ENCODE results near the gene RNF2. TPM values are rescaled to one million over a fixed set of nuclear protein-coding genes. Genes with fewer than 3 reads are reported as not detected.

The RNF2 gene
- total and polyA plus RNA-seq, 8 donors: 2.2 to 12.7 (median 8.6) TPM

GRCh38 chr1:185069202-185069772 is 23.9 kb downstream of the RNF2 start:
- H3K27me3 ChIP-seq: no peaks in the 10 kb centered on the region
- no peak overlapping the region for H3K4me3 ChIP-seq
- no peak overlapping the region for H3K27ac ChIP-seq
- no peak for FAIRE-seq
- no peak for TF ChIP-seq CTCF (IDR thresholded peaks at IDR 0.05)
- H3K9me3 ChIP-seq: no peaks in the 10 kb centered on the region
- H3K4me1 ChIP-seq: no peaks in the 10 kb centered on the region
- intact Hi-C loops (cut with DNase I): no loop called here
- no peak for DNase-seq
- H3K36me3 ChIP-seq: no peaks in the 10 kb centered on the region
- ATAC-seq: no peak
- 91 to 94% methylated on average over 4 of the region's 4 CpGs for WGBS, 2 donors

GRCh38 chr1:185070051-185070450 is 24.7 kb downstream of the RNF2 start:
- FAIRE-seq (no peak), DNase-seq (no peak), ATAC-seq (no peak)
- no peaks in the 10 kb centered on the region for H3K9me3 ChIP-seq
- H3K36me3 ChIP-seq: no peaks in the 10 kb centered on the region
- H3K27ac ChIP-seq: no peak overlapping the region
- no peaks in the 10 kb centered on the region for H3K4me1 ChIP-seq
- intact Hi-C loops (cut with DNase I): no loop called here
- no peaks in the 10 kb centered on the region for H3K27me3 ChIP-seq
- no peak overlapping the region for H3K4me3 ChIP-seq
- TF ChIP-seq CTCF (IDR thresholded peaks at IDR 0.05): no peak

- H3K27me3 ChIP-seq: no peaks in the 10 kb centered on the region
- ATAC-seq (no peak), DNase-seq (no peak), FAIRE-seq (no peak)
- no peaks in the 10 kb centered on the region for H3K36me3 ChIP-seq
- H3K4me1 ChIP-seq: no peaks in the 10 kb centered on the region
- 96 to 97% methylated on average over 2 of the region's 2 CpGs for WGBS, 2 donors
- H3K4me3 ChIP-seq: no peak overlapping the region
- intact Hi-C loops (cut with DNase I): no loop called here
- TF ChIP-seq CTCF (IDR thresholded peaks at IDR 0.05): no peak
- H3K27ac ChIP-seq: no peak overlapping the region
- no peaks in the 10 kb centered on the region for H3K9me3 ChIP-seq
Observed at GRCh38 chr1:185073725-185074124, 28.4 kb downstream of the RNF2 start.

GRCh38 chr1:185074307-185074706 is 28.9 kb downstream of the RNF2 start:
- FAIRE-seq: no peak
- ATAC-seq: no peak
- H3K27me3 ChIP-seq: no peaks in the 10 kb centered on the region
- intact Hi-C loops (cut with DNase I): no loop called here
- H3K4me1 ChIP-seq: no peaks in the 10 kb centered on the region
- H3K27ac ChIP-seq: no peak overlapping the region
- no peak overlapping the region for H3K4me3 ChIP-seq
- no peaks in the 10 kb centered on the region for H3K9me3 ChIP-seq
- no peak for DNase-seq
- TF ChIP-seq CTCF (IDR thresholded peaks at IDR 0.05): no peak
- H3K36me3 ChIP-seq: no peaks in the 10 kb centered on the region

GRCh38 chr1:185075476-185075875 is 30.1 kb downstream of the RNF2 start:
- H3K9me3 ChIP-seq: no peaks in the 10 kb centered on the region
- no peak overlapping the region for H3K4me3 ChIP-seq
- DNase-seq: no peak
- no peak for TF ChIP-seq CTCF (IDR thresholded peaks at IDR 0.05)
- no peak for ATAC-seq
- FAIRE-seq: no peak
- WGBS, 2 donors: 85 to 86% methylated on average over 3 of the region's 3 CpGs
- no peak overlapping the region for H3K27ac ChIP-seq
- intact Hi-C loops (cut with DNase I): no loop called here
- H3K36me3 ChIP-seq: no peaks in the 10 kb centered on the region
- H3K4me1 ChIP-seq: no peaks in the 10 kb centered on the region
- no peaks in the 10 kb centered on the region for H3K27me3 ChIP-seq
